HCT116 (cell line): ENCODE data around the gene CELA2A. TPM values are rescaled to one million over a fixed set of nuclear protein-coding genes. Genes with fewer than 3 reads are reported as not detected.

Experiments
- ATAC-seq: fragments of 200-7000 bp; cut with Tn5 transposase; 2 replicates; pipeline ENCODE4 v1.9.1; 2020; ENCODE audit warnings: mild to moderate bottlenecking, moderate library complexity
- BruUV-seq: library from RNA; stranded (reverse); fragments of 400-500 nt; replicated peaks from 2 replicates; lab custom pipeline; 2021; lab: Mats Ljungman, UMichigan
- CTCF ChIA-PET: fragments of 300-600 bp; sonication (Branson Sonifier 250); formaldehyde crosslinking; loops from one replicate; lab custom pipeline; 2021; ENCODE audit warnings: antibody characterized with exemption; lab: Charles Lee
- POLR2A ChIA-PET: fragments of 300-600, 350-600 bp; sonication (Branson Sonifier 250); formaldehyde crosslinking; loops from one replicate; lab custom pipeline; 2021; ENCODE audit warnings: antibody characterized with exemption; lab: Charles Lee
- RAD21 ChIA-PET, 2 experiments: fragments of 300-600 bp; sonication (Branson Sonifier 250); formaldehyde crosslinking; loops; one replicate each; lab custom pipeline; 2023; ENCODE audit warnings: low total read pairs in 2 of 2; ENCODE audit not compliant: uncharacterized antibody in 2 of 2, unreplicated experiment in 2 of 2, low non-redundant PET in 1 of 2; lab: Charles Lee
- DNase-seq: peaks from one replicate; pipeline ENCODE4 v3.0.0-alpha.2; 2010; ENCODE audit warnings: low read depth, low spot score
- H2AFZ ChIP-seq: fragments of 200-600 bp; shearing (Covaris generic), sonication (generic); 2 replicates; pipeline ENCODE4 v1.6.1; 2017; ENCODE audit warnings: low read depth, mixed run types, mixed read lengths, antibody characterized with exemption, low read length; ENCODE audit not compliant: poor library complexity, severe bottlenecking
- H3K27ac ChIP-seq: 2 replicates; pipeline ENCODE4 v1.5.1; 2012; ENCODE audit warnings: low read depth, low read length
- H3K27me3 ChIP-seq: fragments of 200-600 bp; sonication (generic); 2 replicates; pipeline ENCODE4 v1.6.1; 2016; ENCODE audit warnings: mixed run types, low read length, mixed read lengths; ENCODE audit not compliant: insufficient read depth
- H3K36me3 ChIP-seq, 2 experiments: fragments of 200-500 bp in 1 of 2; fragments of 200-600 bp in 1 of 2; sonication (Bioruptor generic) in 1 of 2; sonication (generic) in 1 of 2; 2 replicates each; pipeline versions ENCODE4 v1.5.1 to v1.6.1; 2014 to 2016; ENCODE audit warnings: low read length in 2 of 2, inconsistent platforms in 1 of 2, mixed read lengths in 1 of 2, mixed run types in 1 of 2; ENCODE audit not compliant: insufficient read depth in 2 of 2, control insufficient read depth in 1 of 2
- H3K4me1 ChIP-seq, 2 experiments: fragments of 200-600 bp in 1 of 2; sonication (generic) in 1 of 2; 2 replicates each; pipeline versions ENCODE4 v1.5.1 to v1.6.1; 2012 to 2017; ENCODE audit warnings: low read length in 2 of 2, inconsistent platforms in 1 of 2, mild to moderate bottlenecking in 1 of 2, mixed read lengths in 1 of 2, mixed run types in 1 of 2, moderate library complexity in 1 of 2; ENCODE audit not compliant: insufficient read depth in 2 of 2, control insufficient read depth in 1 of 2
- H3K4me2 ChIP-seq: fragments of 200-600 bp; sonication (generic); 2 replicates; pipeline ENCODE4 v1.6.1; 2017; ENCODE audit warnings: mixed run types, low read length, mixed read lengths
- H3K4me3 ChIP-seq, 2 experiments: fragments of 200-600 bp in 1 of 2; sonication (generic) in 1 of 2; replicated peaks in 1 of 2; 2 replicates each; pipeline ENCODE4 v1.5.1; 2011 to 2016; ENCODE audit warnings: low read length in 2 of 2, control low read depth in 1 of 2, low read depth in 1 of 2, mild to moderate bottlenecking in 1 of 2, mixed read lengths in 1 of 2, mixed run types in 1 of 2
- H3K79me2 ChIP-seq: fragments of 200-600 bp; sonication (generic); 2 replicates; pipeline ENCODE4 v1.6.1; 2017; ENCODE audit warnings: mild to moderate bottlenecking, mixed run types, low read length, moderate library complexity, mixed read lengths; ENCODE audit not compliant: insufficient read depth
- H3K9ac ChIP-seq: fragments of 200-600 bp; sonication (generic); 2 replicates; pipeline ENCODE4 v1.6.1; 2016; ENCODE audit warnings: low read length, mixed read lengths
- H3K9me2 ChIP-seq: fragments of 200-600 bp; sonication (generic), shearing (Covaris generic); 2 replicates; pipeline ENCODE4 v1.6.1; 2017; ENCODE audit warnings: mixed run types, mild to moderate bottlenecking, moderate library complexity; ENCODE audit not compliant: insufficient read depth
- H3K9me3 ChIP-seq, 2 experiments: fragments of 200-500 bp in 1 of 2; fragments of 200-600 bp in 1 of 2; sonication (Bioruptor generic) in 1 of 2; sonication (generic) in 1 of 2; 2 replicates each; pipeline ENCODE4 v1.6.1; 2014 to 2017; ENCODE audit warnings: low read length in 2 of 2, mixed read lengths in 2 of 2, inconsistent platforms in 1 of 2, low read depth in 1 of 2, mild to moderate bottlenecking in 1 of 2, mixed run types in 1 of 2, moderate library complexity in 1 of 2; ENCODE audit not compliant: control insufficient read depth in 1 of 2, insufficient read depth in 1 of 2
- H4K20me1 ChIP-seq: fragments of 200-600 bp; sonication (generic), shearing (Covaris generic); 2 replicates; pipeline ENCODE4 v1.6.1; 2017; ENCODE audit warnings: mixed run types, mild to moderate bottlenecking, moderate library complexity; ENCODE audit not compliant: insufficient read depth
- CBX3 ChIP-seq: IDR thresholded peaks from 2 replicates; pipeline ENCODE4 v1.6.1; 2012; ENCODE audit warnings: low read depth
- EGR1 ChIP-seq: IDR thresholded peaks from 2 replicates; pipeline ENCODE4 v1.6.1; 2012; ENCODE audit warnings: low read depth
- ELF1 ChIP-seq: IDR thresholded peaks from 2 replicates; pipeline ENCODE4 v1.6.1; 2012; ENCODE audit warnings: low read depth, borderline replicate concordance
- EZH2 ChIP-seq: fragments of 200-600 bp; sonication (generic); IDR thresholded peaks from 2 replicates; pipeline ENCODE4 v1.6.1; 2017; ENCODE audit warnings: antibody characterized with exemption, mixed run types
- EZH2phosphoT487 ChIP-seq: fragments of 200-600 bp; IDR thresholded peaks from 2 replicates; pipeline ENCODE4 v1.6.1; 2018; ENCODE audit warnings: antibody characterized with exemption, borderline replicate concordance
- FOSL1 ChIP-seq: IDR thresholded peaks from 2 replicates; pipeline ENCODE4 v1.6.1; 2012; ENCODE audit warnings: low read depth
- JUND ChIP-seq: IDR thresholded peaks from 2 replicates; pipeline ENCODE4 v1.6.1; 2012
- POLR2A ChIP-seq: IDR thresholded peaks from 2 replicates; pipeline ENCODE4 v1.7.0; 2011; ENCODE audit warnings: borderline replicate concordance; ENCODE audit not compliant: insufficient read depth, insufficient read length; ENCODE audit errors: extremely low read depth
- POLR2AphosphoS5 ChIP-seq: IDR thresholded peaks from 2 replicates; pipeline ENCODE4 v1.6.1; 2011; ENCODE audit warnings: mild to moderate bottlenecking, low read depth, low read length, moderate library complexity
- RAD21 ChIP-seq: IDR thresholded peaks from 2 replicates; pipeline ENCODE4 v1.6.1; 2012; ENCODE audit warnings: low read depth, mild to moderate bottlenecking
- SIN3A ChIP-seq: IDR thresholded peaks from 2 replicates; pipeline ENCODE4 v1.6.1; 2012; ENCODE audit warnings: low read depth
- SRF ChIP-seq: IDR thresholded peaks from 2 replicates; pipeline ENCODE4 v1.6.1; 2012; ENCODE audit warnings: low read depth
- TCF7L2 ChIP-seq: IDR thresholded peaks from 2 replicates; pipeline ENCODE4 v1.7.0; 2011; ENCODE audit warnings: borderline replicate concordance, inconsistent platforms; ENCODE audit not compliant: insufficient read depth, insufficient read length; ENCODE audit errors: extremely low read depth
- YY1 ChIP-seq: IDR thresholded peaks from 2 replicates; pipeline ENCODE4 v1.6.1; 2011; ENCODE audit warnings: low read length, low read depth, moderate library complexity, mild to moderate bottlenecking; ENCODE audit not compliant: insufficient replicate concordance; ENCODE audit errors: extremely low read depth
- ZNF274 ChIP-seq: fragments of 200-500 bp; sonication (Bioruptor generic); IDR thresholded peaks from 2 replicates; pipeline ENCODE4 v1.6.1; 2014; ENCODE audit warnings: mild to moderate bottlenecking, low read depth, low read length, inconsistent platforms
- intact Hi-C: fragments of 100-400 bp; cut with micrococcal nuclease; formaldehyde crosslinking; loops from 2 replicates; pipeline ENCODE4 v1.10.0; 2022
- total RNA-seq: library from RNA; stranded (reverse); gene quantifications from one replicate; pipeline ENCODE4 v1.2.1, GENCODE V29; 2021; ENCODE audit not compliant: unreplicated experiment
- TF ChIP-seq, protein P1 (sequence below): IDR thresholded peaks from 2 replicates; pipeline ENCODE4 v1.6.1; 2012
- TF ChIP-seq, protein P2 (sequence below), 3 experiments: fragments of 200-600 bp in 1 of 3; sonication (generic) in 1 of 3; IDR thresholded peaks in 2 of 3; conservative IDR thresholded peaks in 1 of 3; 2 replicates each; pipeline ENCODE4 v1.5.1; 2012 to 2017; ENCODE audit warnings: low read depth in 2 of 3, low read length in 2 of 3, antibody characterized with exemption in 1 of 3, borderline replicate concordance in 1 of 3, control low read depth in 1 of 3, mild to moderate bottlenecking in 1 of 3, mixed read lengths in 1 of 3, mixed run types in 1 of 3, moderate library complexity in 1 of 3; ENCODE audit not compliant: insufficient read depth in 1 of 3
- TF ChIP-seq, protein P3 (sequence below): IDR thresholded peaks from 2 replicates; pipeline ENCODE4 v1.6.1; 2011; ENCODE audit warnings: mild to moderate bottlenecking, low read length, moderate library complexity; ENCODE audit not compliant: insufficient replicate concordance; ENCODE audit errors: extremely low read depth

The CELA2A gene
- total RNA-seq, 1 experiment from 2014 or later, result 1.6 TPM

- Histone ChIP-seq H3K27ac (no peak overlapping the region), H3K36me3 (no peaks in the 10 kb centered on the region), H4K20me1 (no peaks in the 10 kb centered on the region), H3K4me3 (no peak overlapping the region), H3K4me2 (no peak overlapping the region), H3K9ac (no peak overlapping the region), H2AFZ (no peak overlapping the region), H3K9me2 (no peaks in the 10 kb centered on the region), H3K4me1 (no peaks in the 10 kb centered on the region), H3K9me3 (peaks cover 0 to 3% of the 10 kb centered on the region in 2 experiments; a peak in 1 of 4 replicates), H3K79me2 (no peaks in the 10 kb centered on the region), H3K27me3 (no peaks in the 10 kb centered on the region)
- RAD21 ChIA-PET, result no interaction called here
- POLR2A ChIA-PET, result no interaction called here
- DNase-seq (no peak), ATAC-seq (no peak)
- CTCF ChIA-PET, result no interaction called here
- no TSS peak for BruUV-seq
- TF ChIP-seq POLR2AphosphoS5 (no peak), EGR1 (no peak), YY1 (no peak), EZH2phosphoT487 (no peak), FOSL1 (no peak), TCF7L2 (no peak), SIN3A (no peak), ELF1 (no peak), CBX3 (no peak), SRF (no peak), RAD21 (no peak), ZNF274 (no peak), POLR2A (no peak), JUND (no peak), EZH2 (no peak)
- TF ChIP-seq, protein P1, sequence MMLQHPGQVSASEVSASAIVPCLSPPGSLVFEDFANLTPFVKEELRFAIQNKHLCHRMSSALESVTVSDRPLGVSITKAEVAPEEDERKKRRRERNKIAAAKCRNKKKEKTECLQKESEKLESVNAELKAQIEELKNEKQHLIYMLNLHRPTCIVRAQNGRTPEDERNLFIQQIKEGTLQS, result no peak
- TF ChIP-seq, protein P2, sequence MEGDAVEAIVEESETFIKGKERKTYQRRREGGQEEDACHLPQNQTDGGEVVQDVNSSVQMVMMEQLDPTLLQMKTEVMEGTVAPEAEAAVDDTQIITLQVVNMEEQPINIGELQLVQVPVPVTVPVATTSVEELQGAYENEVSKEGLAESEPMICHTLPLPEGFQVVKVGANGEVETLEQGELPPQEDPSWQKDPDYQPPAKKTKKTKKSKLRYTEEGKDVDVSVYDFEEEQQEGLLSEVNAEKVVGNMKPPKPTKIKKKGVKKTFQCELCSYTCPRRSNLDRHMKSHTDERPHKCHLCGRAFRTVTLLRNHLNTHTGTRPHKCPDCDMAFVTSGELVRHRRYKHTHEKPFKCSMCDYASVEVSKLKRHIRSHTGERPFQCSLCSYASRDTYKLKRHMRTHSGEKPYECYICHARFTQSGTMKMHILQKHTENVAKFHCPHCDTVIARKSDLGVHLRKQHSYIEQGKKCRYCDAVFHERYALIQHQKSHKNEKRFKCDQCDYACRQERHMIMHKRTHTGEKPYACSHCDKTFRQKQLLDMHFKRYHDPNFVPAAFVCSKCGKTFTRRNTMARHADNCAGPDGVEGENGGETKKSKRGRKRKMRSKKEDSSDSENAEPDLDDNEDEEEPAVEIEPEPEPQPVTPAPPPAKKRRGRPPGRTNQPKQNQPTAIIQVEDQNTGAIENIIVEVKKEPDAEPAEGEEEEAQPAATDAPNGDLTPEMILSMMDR (IDR thresholded peaks at IDR 0.05 in 2 of 3, conservative IDR thresholded peaks at IDR 0.05 in 1 of 3; ENCODE audit: borderline replicate concordance in 1 of 3, insufficient read depth in 1 of 3, low read depth in 2 of 3, low read length in 2 of 3), result no peak
- TF ChIP-seq, protein P3, sequence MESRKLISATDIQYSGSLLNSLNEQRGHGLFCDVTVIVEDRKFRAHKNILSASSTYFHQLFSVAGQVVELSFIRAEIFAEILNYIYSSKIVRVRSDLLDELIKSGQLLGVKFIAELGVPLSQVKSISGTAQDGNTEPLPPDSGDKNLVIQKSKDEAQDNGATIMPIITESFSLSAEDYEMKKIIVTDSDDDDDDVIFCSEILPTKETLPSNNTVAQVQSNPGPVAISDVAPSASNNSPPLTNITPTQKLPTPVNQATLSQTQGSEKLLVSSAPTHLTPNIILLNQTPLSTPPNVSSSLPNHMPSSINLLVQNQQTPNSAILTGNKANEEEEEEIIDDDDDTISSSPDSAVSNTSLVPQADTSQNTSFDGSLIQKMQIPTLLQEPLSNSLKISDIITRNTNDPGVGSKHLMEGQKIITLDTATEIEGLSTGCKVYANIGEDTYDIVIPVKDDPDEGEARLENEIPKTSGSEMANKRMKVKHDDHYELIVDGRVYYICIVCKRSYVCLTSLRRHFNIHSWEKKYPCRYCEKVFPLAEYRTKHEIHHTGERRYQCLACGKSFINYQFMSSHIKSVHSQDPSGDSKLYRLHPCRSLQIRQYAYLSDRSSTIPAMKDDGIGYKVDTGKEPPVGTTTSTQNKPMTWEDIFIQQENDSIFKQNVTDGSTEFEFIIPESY, result no peak
- intact Hi-C loops, result no loop called here
These were observed 2.8 kb upstream of the CELA2A start for GRCh38 chr1:15453734-15454133.
